ENCODE data around the gene AUTS2.

AUTS2 gene

DNA sequence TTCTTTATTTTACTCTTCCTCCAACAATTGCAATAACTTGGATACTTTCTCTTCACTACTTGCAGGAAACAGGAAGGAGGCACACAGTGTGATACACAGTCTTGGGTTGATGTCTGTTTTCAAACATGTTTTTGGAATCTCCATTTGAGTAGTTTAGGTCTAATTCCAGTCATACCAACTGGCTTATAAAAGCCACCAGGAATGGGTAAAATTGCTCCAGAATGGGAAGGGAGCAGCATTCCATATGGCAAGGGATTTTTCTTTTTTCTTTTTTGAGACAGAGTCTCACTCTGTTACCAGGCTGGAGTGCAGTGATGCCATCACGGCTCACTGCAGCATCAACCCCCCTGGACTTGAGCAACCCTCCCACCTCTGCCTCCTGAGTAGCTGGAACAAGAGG is 988.5 kb downstream of the AUTS2 start:
- TF ChIP-seq, protein P1, sequence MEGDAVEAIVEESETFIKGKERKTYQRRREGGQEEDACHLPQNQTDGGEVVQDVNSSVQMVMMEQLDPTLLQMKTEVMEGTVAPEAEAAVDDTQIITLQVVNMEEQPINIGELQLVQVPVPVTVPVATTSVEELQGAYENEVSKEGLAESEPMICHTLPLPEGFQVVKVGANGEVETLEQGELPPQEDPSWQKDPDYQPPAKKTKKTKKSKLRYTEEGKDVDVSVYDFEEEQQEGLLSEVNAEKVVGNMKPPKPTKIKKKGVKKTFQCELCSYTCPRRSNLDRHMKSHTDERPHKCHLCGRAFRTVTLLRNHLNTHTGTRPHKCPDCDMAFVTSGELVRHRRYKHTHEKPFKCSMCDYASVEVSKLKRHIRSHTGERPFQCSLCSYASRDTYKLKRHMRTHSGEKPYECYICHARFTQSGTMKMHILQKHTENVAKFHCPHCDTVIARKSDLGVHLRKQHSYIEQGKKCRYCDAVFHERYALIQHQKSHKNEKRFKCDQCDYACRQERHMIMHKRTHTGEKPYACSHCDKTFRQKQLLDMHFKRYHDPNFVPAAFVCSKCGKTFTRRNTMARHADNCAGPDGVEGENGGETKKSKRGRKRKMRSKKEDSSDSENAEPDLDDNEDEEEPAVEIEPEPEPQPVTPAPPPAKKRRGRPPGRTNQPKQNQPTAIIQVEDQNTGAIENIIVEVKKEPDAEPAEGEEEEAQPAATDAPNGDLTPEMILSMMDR (IDR thresholded peaks at IDR 0.05), result no peak
- Histone ChIP-seq H3K27me3 (no peaks in the 10 kb centered on the region), H3K27ac (no peak overlapping the region), H3K9me3 (no peaks in the 10 kb centered on the region), H3K36me3 (no peaks in the 10 kb centered on the region), H3K4me3 (ENCODE audit: low read depth in 1 of 2, low read length in 1 of 2) (no peak overlapping the region), H3K4me1 (ENCODE audit: control insufficient read depth in 1 of 2, insufficient read depth in 1 of 2, low read depth in 1 of 2, low read length in 1 of 2) (no peaks in the 10 kb centered on the region)

DNA sequence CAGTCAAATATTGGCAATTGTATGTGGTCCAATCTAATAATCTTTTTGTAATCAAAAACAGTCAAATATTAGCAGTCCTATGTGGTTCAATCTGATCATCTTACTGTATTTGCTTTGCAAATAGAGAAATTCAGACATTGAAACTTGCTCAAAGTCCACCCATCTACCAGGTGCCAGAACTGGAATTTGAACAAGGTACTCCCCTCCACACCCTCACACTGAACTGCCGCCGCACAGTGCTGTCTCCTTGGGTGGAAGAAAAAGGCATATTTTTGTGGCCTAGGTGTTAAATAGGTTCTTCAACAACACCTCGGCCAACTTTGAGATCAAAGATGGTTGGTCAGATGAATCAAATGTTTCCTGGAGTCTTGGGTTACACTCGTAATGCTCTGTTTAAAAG is 989.5 kb downstream of the AUTS2 start:
- Histone ChIP-seq H3K27me3 (no peaks in the 10 kb centered on the region), H3K4me1 (ENCODE audit: control insufficient read depth in 1 of 2, insufficient read depth in 1 of 2, low read depth in 1 of 2, low read length in 1 of 2) (no peaks in the 10 kb centered on the region), H3K9me3 (no peaks in the 10 kb centered on the region), H3K27ac (no peak overlapping the region), H3K36me3 (no peaks in the 10 kb centered on the region), H3K4me3 (ENCODE audit: low read depth in 1 of 2, low read length in 1 of 2) (no peak overlapping the region)
- TF ChIP-seq, protein P1 (IDR thresholded peaks at IDR 0.05), result no peak

DNA sequence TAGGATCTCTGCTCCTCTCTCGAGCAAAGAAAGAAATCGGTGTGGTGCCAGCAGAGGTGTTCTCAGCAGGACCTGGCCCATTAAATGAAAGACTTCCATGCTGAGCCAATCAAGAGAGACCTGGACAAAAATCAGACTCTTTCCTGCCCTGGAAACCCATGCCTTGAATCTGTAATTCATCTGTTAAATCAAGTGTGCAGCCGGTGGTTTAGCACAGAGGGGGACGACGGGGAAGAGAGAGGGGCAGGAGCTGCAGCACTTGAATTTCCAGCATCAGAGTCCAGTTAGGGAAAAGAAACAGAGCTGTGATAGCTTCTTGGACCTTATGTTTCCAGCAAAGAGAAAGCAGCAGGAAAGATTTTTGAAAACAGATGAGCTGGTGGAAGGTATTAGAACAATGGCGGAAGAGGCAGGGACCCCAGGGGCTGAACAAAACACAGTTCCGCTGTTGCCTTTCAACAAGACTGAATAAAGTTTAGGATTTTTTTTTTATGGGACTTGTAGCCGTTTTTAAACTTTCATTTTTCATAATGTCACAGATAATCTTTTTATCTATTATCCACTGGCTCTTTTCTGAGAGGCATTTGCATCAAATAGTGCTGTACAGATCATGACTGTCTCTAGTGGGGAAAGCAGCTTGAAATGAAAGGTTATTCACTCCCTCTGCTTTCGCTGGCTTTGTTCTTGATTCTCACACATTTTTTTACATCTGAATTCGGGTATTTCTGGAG is 990.1 kb downstream of the AUTS2 start:
- TF ChIP-seq, protein P1 (IDR thresholded peaks at IDR 0.05), result no peak
- no peak overlapping the region for H3K4me3 ChIP-seq (ENCODE audit: low read depth in 1 of 2, low read length in 1 of 2)
- H3K9me3 ChIP-seq, result no peaks in the 10 kb centered on the region
- H3K27me3 ChIP-seq, result no peaks in the 10 kb centered on the region
- no peaks in the 10 kb centered on the region for H3K4me1 ChIP-seq (ENCODE audit: control insufficient read depth in 1 of 2, insufficient read depth in 1 of 2, low read depth in 1 of 2, low read length in 1 of 2)
- H3K27ac ChIP-seq, result no peak overlapping the region
- no peaks in the 10 kb centered on the region for H3K36me3 ChIP-seq

DNA sequence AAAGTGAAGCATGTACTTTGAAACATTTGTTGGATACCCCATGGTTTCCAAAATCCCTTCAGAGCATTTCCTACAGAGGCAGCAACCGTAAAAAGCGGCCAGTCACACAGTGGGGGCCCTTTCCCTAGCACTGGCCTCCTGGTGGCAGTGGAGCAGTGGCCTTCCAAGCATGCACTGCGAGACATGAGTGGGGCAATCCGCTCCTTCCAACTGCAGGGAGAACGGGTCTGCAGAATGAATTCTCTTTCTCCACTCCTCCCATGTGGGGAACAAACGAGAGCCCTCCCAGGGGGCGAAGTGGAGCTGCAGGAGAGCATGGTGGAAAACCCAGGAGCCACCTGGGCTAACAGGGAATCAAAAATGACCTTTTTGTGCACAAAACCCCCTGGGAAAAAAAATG is 990.7 kb downstream of the AUTS2 start:
- Histone ChIP-seq H3K36me3 (no peaks in the 10 kb centered on the region), H3K27me3 (peaks cover 6% of the 10 kb centered on the region), H3K4me1 (ENCODE audit: control insufficient read depth in 1 of 2, insufficient read depth in 1 of 2, low read depth in 1 of 2, low read length in 1 of 2) (no peaks in the 10 kb centered on the region), H3K27ac (no peak overlapping the region), H3K9me3 (no peaks in the 10 kb centered on the region), H3K4me3 (ENCODE audit: low read depth in 1 of 2, low read length in 1 of 2) (no peak overlapping the region)
- TF ChIP-seq, protein P1 (IDR thresholded peaks at IDR 0.05), result no peak

DNA sequence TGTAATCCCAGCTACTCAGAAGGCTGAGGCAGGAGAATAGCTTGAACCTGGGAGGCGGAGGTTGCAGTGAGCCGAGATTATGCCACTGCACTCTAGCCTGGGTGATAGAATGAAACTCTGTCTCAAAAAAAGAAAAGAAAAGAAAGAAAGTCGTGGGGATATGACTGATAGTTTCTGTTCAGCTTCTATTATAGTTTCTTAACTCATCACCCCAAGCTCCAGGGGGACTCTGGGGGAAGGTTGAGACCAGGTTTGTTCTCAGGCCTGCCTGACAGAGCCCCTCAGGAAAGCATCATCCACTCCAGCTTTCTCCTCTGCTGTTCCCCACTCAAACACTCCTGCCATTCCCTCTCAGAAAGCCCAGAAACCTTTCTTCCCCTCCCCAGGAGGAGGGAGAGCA is 991.3 kb downstream of the AUTS2 start:
- no peaks in the 10 kb centered on the region for H3K36me3 ChIP-seq
- H3K27ac ChIP-seq, result no peak overlapping the region
- no peaks in the 10 kb centered on the region for H3K9me3 ChIP-seq
- no peak overlapping the region for H3K4me3 ChIP-seq (ENCODE audit: low read depth in 1 of 2, low read length in 1 of 2)
- H3K4me1 ChIP-seq (ENCODE audit: control insufficient read depth in 1 of 2, insufficient read depth in 1 of 2, low read depth in 1 of 2, low read length in 1 of 2), result no peaks in the 10 kb centered on the region
- TF ChIP-seq, protein P1 (IDR thresholded peaks at IDR 0.05), result no peak
- H3K27me3 ChIP-seq, result peaks cover 11% of the 10 kb centered on the region

Measured in neutrophil (primary cell).